WI38 (cell line): ENCODE data around the gene SSH2.
"Not testable (repeated sequence)": the region's sequence is repeated elsewhere in the genome, so short reads cannot be mapped to it uniquely, and the experiment has no call there.

ENCODE experiments used
- H3K4me3 ChIP-seq: 2 replicates; pipeline ENCODE4 v1.5.1; 2011; ENCODE audit warnings: low read depth, mild to moderate bottlenecking, control low read depth, low read length
- TF ChIP-seq, protein P1 (sequence below): IDR thresholded peaks from 2 replicates; pipeline ENCODE4 v1.5.1; 2012; ENCODE audit warnings: low read depth, mild to moderate bottlenecking, control low read depth, low read length

Gene SSH2

DNA sequence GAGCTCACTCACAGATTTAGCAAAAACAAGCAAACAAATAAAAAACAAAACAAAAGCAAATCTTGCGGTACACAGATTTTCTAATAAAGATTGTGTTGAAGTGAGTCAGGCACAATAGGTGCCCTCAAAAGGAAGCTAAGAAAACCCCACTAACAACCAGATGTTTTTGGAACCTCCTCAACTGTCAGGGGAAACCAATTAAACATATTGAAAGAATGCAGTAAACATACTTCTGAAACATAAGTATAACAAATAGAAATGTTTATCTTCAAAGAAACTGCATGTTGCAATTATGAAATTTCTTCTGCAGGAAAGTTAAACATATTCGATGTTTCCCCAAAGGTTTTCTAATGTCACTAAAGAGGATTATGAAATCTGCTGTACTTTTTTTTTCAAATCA is 196.9 kb downstream of the SSH2 start:
- TF ChIP-seq, protein P1, sequence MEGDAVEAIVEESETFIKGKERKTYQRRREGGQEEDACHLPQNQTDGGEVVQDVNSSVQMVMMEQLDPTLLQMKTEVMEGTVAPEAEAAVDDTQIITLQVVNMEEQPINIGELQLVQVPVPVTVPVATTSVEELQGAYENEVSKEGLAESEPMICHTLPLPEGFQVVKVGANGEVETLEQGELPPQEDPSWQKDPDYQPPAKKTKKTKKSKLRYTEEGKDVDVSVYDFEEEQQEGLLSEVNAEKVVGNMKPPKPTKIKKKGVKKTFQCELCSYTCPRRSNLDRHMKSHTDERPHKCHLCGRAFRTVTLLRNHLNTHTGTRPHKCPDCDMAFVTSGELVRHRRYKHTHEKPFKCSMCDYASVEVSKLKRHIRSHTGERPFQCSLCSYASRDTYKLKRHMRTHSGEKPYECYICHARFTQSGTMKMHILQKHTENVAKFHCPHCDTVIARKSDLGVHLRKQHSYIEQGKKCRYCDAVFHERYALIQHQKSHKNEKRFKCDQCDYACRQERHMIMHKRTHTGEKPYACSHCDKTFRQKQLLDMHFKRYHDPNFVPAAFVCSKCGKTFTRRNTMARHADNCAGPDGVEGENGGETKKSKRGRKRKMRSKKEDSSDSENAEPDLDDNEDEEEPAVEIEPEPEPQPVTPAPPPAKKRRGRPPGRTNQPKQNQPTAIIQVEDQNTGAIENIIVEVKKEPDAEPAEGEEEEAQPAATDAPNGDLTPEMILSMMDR, result no peak
- no peak overlapping the region for H3K4me3 ChIP-seq

DNA sequence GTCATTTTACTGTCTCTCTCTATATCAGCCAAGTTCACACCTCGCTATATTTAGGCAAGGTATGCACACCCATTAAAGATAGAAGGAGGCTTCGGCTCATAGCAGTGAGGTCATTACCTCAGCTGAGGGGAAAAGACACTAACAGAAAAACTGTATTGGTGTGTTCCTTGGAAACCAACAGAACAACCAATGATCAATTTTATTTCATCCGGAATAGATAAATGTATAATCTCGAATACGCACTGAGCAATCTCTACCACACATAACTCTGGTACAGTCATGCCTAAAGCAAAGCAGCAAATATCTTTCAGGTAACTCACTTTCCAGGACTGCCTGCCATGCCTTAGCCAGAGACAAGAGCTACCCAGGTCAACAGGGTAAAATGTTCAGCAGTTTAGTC is 197.4 kb downstream of the SSH2 start:
- TF ChIP-seq, protein P1, result no peak
- H3K4me3 ChIP-seq, result no peak overlapping the region

DNA sequence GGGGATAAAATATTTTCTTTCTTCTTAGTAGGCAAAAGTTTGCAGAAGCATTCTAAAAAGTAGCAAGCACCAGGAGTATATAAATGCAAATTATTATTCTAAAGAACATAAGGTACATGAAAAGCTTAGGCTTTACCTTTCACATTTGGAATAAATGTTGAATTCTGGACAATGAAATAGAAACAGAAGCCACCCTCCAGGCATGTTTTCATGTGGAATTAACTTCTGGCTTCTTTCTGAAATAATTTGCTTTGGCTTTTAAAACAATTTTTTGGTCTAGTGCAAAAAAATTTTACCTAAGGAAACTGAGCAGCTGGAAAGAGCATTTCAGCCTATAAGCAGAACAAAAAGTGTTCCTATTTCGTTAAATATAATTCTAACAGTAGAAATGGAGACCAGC is 197.8 kb downstream of the SSH2 start:
- H3K4me3 ChIP-seq, result no peak overlapping the region
- TF ChIP-seq, protein P1, result no peak

DNA sequence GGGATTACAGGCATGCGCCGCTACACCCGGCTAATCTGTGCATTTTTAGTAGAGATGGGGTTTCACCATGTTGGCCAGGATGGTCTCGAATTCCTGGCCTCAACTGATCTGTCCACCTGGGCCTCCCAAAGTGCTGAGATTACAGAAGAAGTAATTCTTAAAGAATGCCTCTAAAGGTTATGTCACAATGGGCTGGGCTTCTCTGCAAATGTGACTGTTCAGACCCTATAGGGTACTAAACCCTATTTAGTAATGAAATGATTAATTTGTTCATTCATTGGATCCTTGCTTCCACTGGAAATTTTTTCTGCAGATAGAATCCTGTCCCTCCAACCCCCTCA is 198.5 kb downstream of the SSH2 start:
- H3K4me3 ChIP-seq, result no peak overlapping the region
- TF ChIP-seq, protein P1, result no peak

DNA sequence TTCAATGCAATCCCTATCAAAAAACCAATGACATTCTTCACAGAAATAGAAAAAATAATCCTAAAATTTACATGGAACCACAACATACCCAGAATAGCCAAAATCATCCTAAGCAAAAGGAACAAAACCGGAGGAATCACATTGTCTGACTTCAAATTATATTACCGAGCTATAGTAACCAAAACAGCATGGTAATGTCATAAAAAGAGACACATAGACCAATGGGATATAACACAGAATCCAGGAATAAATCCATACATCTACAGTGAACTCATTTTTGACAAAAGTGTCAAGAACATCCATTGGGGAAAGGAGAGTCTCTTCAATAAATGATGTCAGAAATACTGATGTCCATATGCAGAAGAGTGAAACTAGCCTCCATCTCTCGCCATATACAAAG is 201.5 kb downstream of the SSH2 start:
- no peak overlapping the region for H3K4me3 ChIP-seq
- TF ChIP-seq, protein P1, result no peak

DNA sequence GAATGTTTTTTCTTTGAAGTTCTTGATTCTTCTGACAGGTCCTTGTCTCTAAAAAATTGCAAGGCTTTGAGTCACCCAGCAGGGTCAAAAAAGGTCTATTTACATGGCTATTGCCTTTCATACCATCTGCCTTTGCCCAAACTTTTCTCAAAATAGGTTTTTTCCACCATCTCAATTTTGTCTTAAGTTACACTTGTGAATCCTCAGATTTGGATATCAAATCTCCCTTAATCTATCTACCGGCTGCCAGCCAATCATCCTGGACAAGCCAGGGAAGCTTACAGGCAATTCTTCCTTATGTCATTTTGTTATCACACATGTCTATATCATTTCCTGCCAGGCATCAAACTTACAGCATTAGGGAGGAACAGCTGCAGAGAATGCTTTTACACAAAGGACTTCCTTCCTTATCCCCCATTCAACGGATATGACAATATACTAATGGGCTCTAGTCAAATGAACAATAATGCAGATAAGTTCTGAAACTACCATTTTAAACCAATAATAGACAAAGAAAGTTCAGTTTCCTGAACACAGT is 203.2 kb downstream of the SSH2 start:
- TF ChIP-seq, protein P1, result no peak
- no peak overlapping the region for H3K4me3 ChIP-seq

DNA sequence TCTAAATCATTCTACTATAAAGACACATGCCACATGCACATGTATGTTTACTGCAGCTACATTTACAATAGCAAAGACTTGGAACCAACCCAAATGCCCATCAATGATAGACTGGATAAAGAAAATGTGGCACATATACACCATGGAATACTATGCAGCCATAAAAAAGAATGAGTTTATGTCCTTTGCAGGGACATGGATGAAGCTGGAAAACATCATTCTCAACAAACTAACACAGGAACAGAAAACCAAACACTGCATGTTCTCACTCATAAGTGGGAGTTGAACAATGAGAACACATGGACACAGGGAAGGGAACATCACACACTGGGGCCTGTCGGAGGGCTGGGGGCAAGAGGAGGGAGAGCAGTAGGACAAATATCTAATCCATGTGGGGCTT is 204.6 kb downstream of the SSH2 start:
- not testable (repeated sequence) for H3K4me3 ChIP-seq

DNA sequence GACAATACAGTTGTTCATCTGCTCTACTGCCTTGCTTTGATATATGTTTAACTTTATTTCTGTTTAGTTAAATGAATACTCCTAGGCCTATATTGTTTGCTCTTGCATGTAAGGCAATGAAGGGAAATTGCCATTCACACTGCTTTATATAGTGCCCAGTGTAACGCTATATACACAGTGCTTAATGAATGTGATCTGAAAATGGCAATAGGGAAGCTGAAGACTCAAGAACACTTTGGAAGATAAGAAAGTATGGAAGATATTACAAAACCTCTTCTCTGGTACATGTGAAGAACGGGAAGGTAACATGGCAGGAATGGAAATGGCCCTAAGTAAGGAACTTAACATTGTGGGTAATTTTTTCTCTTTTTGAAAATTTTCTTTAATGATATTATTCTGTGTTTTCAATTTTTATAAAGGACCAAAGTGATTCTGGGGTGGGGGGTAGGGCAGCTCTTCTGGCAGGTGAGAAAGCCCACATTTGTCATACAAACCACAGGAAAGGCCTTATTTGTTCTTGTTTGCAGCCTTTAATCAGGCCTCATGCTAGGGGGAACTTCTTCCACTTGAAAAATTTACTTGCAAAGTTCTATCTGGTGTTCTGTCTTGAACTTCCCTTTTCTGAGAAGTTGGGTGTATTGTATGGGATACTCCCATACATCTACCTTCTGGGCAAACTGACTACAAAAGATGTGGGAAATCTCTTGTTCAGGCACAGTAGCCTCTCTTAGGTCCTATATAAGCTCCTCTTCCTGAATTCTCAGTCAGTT is 206.6 kb downstream of the SSH2 start:
- TF ChIP-seq, protein P1, result no peak
- H3K4me3 ChIP-seq, result no peak overlapping the region
